Activated CD4-positive, alpha-beta T cell treated with anti-CD3 and anti-CD28 coated beads, Interleukin-2, amount 10 ng/mL, durations not matched to agents 7 days and 5 days (primary cell): ENCODE measurements around the gene SIN3A. TPM values are rescaled to one million over a fixed set of nuclear protein-coding genes. Genes with fewer than 3 reads are reported as not detected.
"Not testable (repeated sequence)": the region's sequence is repeated elsewhere in the genome, so short reads cannot be mapped to it uniquely, and the experiment has no call there.

Source experiments
- CTCF ChIA-PET: fragments of 350-600 bp; sonication (Branson Sonifier 250); formaldehyde crosslinking; loops from one replicate; lab custom pipeline; 2021; ENCODE audit warnings: antibody characterized with exemption; lab: Charles Lee
- POLR2A ChIA-PET: fragments of 350-600 bp; sonication (Branson Sonifier 250); formaldehyde crosslinking; loops from one replicate; lab custom pipeline; 2021; ENCODE audit warnings: antibody characterized with exemption; lab: Charles Lee
- DNase-seq: peaks from one replicate; pipeline ENCODE4 v3.0.0-alpha.2; 2020
- H3K27ac Mint-ChIP-seq: one replicate; pipeline ENCODE4 v1.8.0; 2021; ENCODE audit warnings: mild to moderate bottlenecking, moderate library complexity, mixed read lengths
- H3K27me3 Mint-ChIP-seq: one replicate; pipeline ENCODE4 v1.8.0; 2021; ENCODE audit warnings: mixed read lengths
- H3K36me3 Mint-ChIP-seq: one replicate; pipeline ENCODE4 v1.8.0; 2021; ENCODE audit warnings: low read depth, mixed read lengths
- H3K4me1 Mint-ChIP-seq: one replicate; pipeline ENCODE4 v1.8.0; 2021; ENCODE audit warnings: mixed read lengths
- H3K4me3 Mint-ChIP-seq: one replicate; pipeline ENCODE4 v1.8.0; 2021; ENCODE audit warnings: mild to moderate bottlenecking, moderate library complexity, mixed read lengths
- H3K9me3 Mint-ChIP-seq: one replicate; pipeline ENCODE4 v1.8.0; 2021; ENCODE audit warnings: mixed read lengths
- total RNA-seq, 2 experiments: library from RNA; stranded (reverse); gene quantifications; one replicate each; pipeline ENCODE4 v1.2.3, GENCODE V29; 2021

SIN3A gene
- total RNA-seq, 2 experiments from 2014 or later: 106 to 115 TPM

GRCh38 chr15:75349351-75349669, 102.2 kb downstream of the SIN3A start:
- Mint-ChIP-seq H3K27ac (peak overlapping the region; percentile 97), H3K27me3 (peaks cover 25% of the 10 kb centered on the region), H3K4me1 (peaks cover 35% of the 10 kb centered on the region), H3K4me3 (peak overlapping the region; percentile 62), H3K36me3 (peaks cover 36% of the 10 kb centered on the region), H3K9me3 (peaks cover 14% of the 10 kb centered on the region)
- DNase-seq, CTCF ChIA-PET: not testable (repeated sequence)
- POLR2A ChIA-PET: interaction anchor here (0.5 kb wide), 1 partner anchor 326 kb away, joined by 3 read pairs; no protein-coding TSS in a partner anchor

- peaks cover 14% of the 10 kb centered on the region for H3K9me3 Mint-ChIP-seq
- peaks cover 35% of the 10 kb centered on the region for H3K4me1 Mint-ChIP-seq
- ChIA-PET CTCF (interaction anchor here (1.0 kb wide), 1 partner anchor 19 kb away, joined by 4 read pairs; no protein-coding TSS in a partner anchor), POLR2A (no interaction called here)
- peaks cover 25% of the 10 kb centered on the region for H3K27me3 Mint-ChIP-seq
- peak overlapping the region; percentile 68 for H3K27ac Mint-ChIP-seq
- peak overlapping the region; percentile 62 for H3K4me3 Mint-ChIP-seq
- no peak for DNase-seq
- H3K36me3 Mint-ChIP-seq: peaks cover 36% of the 10 kb centered on the region
Observed at GRCh38 chr15:75348562-75349350, 102.7 kb downstream of the SIN3A start.

DNA sequence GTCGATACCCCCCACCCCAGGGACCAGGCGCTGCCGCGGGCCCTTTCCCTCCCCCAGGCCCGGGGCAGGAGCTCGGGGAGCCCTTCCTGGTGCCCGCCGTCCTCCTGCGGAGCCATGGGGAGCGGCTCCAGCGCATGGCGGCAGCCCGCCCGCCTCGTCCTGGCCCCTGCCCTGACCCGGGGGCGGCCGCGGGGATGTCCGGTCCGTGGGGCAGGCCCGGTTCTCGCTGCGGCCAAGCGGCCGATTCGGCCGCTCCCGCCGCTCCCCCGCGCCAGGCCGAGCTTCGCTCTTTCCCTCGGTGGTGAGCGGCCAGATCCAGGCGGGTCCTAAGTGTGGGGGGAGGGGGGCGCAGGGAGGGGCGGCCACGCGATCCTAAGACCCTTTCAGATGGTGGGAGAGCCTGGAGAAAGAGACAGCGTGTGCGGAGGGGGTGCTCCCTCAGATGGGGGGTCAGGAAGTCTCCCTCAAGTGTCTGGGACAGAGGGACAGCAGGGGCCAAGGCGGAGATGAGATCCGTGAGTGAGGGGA, 103.4 kb downstream of the SIN3A start:
- ChIA-PET CTCF (interaction anchor here (1.0 to 1.4 kb wide), 3 partner anchors 8 to 20 kb away, joined by 3 to 4 read pairs (median 3); no protein-coding TSS in a partner anchor), POLR2A (interaction anchor here (0.6 kb wide), 1 partner anchor 957 kb away, joined by 12 read pairs; no protein-coding TSS in a partner anchor)
- Mint-ChIP-seq H3K4me3 (no peak overlapping the region), H3K27me3 (peaks cover 25% of the 10 kb centered on the region), H3K36me3 (peaks cover 34% of the 10 kb centered on the region), H3K27ac (peak overlapping the region; percentile 68), H3K4me1 (peaks cover 35% of the 10 kb centered on the region), H3K9me3 (peaks cover 14% of the 10 kb centered on the region)
- no peak for DNase-seq

DNA sequence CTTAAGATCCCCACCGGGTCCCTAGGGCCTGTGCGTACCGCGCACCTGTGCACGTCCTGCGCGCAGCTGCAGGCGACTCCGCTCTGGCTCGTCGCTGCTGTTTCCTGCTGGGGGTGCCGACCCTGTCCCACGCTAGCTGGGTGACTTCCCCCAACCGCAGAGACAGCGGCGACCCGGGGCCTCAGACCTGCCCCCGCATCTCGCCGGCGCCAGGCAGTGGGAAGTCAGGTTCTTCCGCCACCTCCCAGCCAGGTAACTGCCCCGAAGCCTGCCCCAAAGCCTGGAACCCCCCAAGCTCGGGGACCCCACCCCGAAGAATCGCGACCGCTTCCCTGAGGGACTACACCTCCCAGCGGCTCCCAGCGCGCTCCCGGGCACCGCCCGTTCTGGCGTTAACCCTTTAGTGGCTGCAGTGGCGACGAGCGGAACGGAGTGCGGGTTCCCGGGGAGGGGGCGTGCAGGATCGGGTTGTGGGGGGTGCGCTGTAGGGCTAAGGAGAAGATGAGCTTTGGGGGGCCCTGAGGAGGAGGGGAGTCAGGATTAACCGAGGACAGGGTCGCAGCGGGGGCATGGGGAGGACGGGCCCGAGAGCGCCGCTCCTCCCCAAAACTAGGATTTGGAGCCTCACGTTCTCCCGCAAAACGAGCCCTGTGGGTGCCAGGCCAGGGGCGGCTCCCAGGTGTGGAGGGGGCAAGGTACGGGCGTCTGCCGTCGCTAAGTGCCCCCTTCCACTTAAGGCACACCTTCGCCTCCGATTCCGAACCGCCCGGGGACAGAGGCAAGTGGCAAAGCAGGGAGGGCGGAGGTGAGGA, 104.1 kb downstream of the SIN3A start:
- CTCF ChIA-PET: interaction anchor here (1.0 to 1.4 kb wide), 3 partner anchors 9 to 20 kb away, joined by 3 to 4 read pairs (median 3); no protein-coding TSS in a partner anchor

DNA sequence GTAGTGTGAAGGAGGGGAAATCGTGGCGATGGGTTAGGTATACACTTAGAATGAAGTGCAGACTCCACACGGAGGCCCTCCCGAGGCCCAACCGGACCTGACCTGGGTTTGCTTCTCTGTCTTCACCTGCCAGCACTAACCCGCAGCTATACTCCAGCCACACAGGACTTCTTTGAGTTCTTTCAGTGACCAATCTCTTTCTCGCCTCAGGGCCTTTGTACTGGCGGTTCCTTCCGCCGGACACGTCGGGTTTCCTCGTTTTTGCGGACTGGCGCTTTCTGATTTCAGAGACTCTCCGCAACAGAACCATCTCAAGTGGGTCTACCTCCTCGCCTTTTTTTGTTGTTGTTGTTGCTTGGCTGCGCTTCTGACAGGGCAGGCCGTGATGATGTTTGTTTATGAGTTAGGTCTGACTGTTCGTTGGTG, 104.7 kb downstream of the SIN3A start, which contains the start of gene NEIL1:
Gene NEIL1, plus strand, starts transcription at position 244 of the 426 bp plus-strand sequence. CDS start 1,867 bp downstream, outside the sequence.
- H3K36me3 Mint-ChIP-seq: peaks cover 33% of the 10 kb centered on the region
- peak within 1 kb of the TSS; percentile 54 for H3K27ac Mint-ChIP-seq
- H3K4me1 Mint-ChIP-seq: peaks cover 35% of the 10 kb centered on the region
- peaks cover 14% of the 10 kb centered on the region for H3K9me3 Mint-ChIP-seq
- CTCF ChIA-PET: interaction anchor here (1.1 to 1.4 kb wide), 2 partner anchors 9 to 10 kb away, joined by 3 read pairs; no protein-coding TSS in a partner anchor
- POLR2A ChIA-PET: no interaction called here
- H3K4me3 Mint-ChIP-seq: peak within 1 kb of the TSS; percentile 61
- DNase-seq: no peak
- peaks cover 25% of the 10 kb centered on the region for H3K27me3 Mint-ChIP-seq

More for the DNA sequence above, 104.1 kb downstream of the SIN3A start:
- peaks cover 34% of the 10 kb centered on the region for H3K36me3 Mint-ChIP-seq
- peak overlapping the region; percentile 61 for H3K4me3 Mint-ChIP-seq
- peak overlapping the region; percentile 54 for H3K27ac Mint-ChIP-seq
- peaks cover 14% of the 10 kb centered on the region for H3K9me3 Mint-ChIP-seq
- peaks cover 25% of the 10 kb centered on the region for H3K27me3 Mint-ChIP-seq
- POLR2A ChIA-PET: interaction anchor here (0.6 kb wide), 1 partner anchor 958 kb away, joined by 12 read pairs; no protein-coding TSS in a partner anchor
- peaks cover 35% of the 10 kb centered on the region for H3K4me1 Mint-ChIP-seq
- peak; percentile 28 for DNase-seq

DNA sequence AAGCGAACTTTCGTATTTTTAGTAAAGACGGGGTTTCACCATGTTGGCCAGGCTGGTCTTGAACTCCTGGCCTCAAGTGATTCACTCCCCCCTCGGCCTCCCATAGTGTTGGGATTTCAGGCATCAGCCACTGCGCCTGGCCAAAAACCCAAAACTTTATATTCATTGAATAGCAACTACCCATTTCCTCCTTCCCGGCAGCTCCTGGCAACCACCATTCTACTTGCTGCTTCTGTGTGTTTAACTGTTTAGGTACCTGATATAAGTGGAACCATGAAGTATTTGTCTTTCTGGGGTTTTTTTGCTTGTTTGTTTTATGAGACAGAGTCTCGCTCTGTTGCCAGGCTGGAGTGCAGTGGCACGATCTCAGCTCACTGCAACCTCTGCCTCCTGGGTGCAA, 107.5 kb downstream of the SIN3A start:
- H3K9me3 Mint-ChIP-seq, H3K27ac Mint-ChIP-seq, DNase-seq, H3K4me3 Mint-ChIP-seq, POLR2A ChIA-PET: not testable (repeated sequence)
- Mint-ChIP-seq H3K4me1 (peaks cover 12% of the 10 kb centered on the region), H3K36me3 (peaks cover 15% of the 10 kb centered on the region), H3K27me3 (peaks cover 22% of the 10 kb centered on the region)
- CTCF ChIA-PET: interaction anchor here (1.5 to 2.2 kb wide), 2 partner anchors 9 to 24 kb away, joined by 4 to 6 read pairs; partner anchors contain the start of gene MAN2C1

GRCh38 chr15:75342221-75342620, 109.3 kb downstream of the SIN3A start:
- peaks cover 11% of the 10 kb centered on the region for H3K4me1 Mint-ChIP-seq
- peaks cover 14% of the 10 kb centered on the region for H3K27me3 Mint-ChIP-seq
- ChIA-PET CTCF (interaction anchor here (0.8 kb wide), 1 partner anchor 338 kb away, joined by 3 read pairs; no protein-coding TSS in a partner anchor), POLR2A (no interaction called here)
- H3K4me3 Mint-ChIP-seq: no peak overlapping the region
- H3K27ac Mint-ChIP-seq: no peak overlapping the region
- DNase-seq: no peak
- peaks cover 12% of the 10 kb centered on the region for H3K36me3 Mint-ChIP-seq
- peaks cover 2% of the 10 kb centered on the region for H3K9me3 Mint-ChIP-seq

DNA sequence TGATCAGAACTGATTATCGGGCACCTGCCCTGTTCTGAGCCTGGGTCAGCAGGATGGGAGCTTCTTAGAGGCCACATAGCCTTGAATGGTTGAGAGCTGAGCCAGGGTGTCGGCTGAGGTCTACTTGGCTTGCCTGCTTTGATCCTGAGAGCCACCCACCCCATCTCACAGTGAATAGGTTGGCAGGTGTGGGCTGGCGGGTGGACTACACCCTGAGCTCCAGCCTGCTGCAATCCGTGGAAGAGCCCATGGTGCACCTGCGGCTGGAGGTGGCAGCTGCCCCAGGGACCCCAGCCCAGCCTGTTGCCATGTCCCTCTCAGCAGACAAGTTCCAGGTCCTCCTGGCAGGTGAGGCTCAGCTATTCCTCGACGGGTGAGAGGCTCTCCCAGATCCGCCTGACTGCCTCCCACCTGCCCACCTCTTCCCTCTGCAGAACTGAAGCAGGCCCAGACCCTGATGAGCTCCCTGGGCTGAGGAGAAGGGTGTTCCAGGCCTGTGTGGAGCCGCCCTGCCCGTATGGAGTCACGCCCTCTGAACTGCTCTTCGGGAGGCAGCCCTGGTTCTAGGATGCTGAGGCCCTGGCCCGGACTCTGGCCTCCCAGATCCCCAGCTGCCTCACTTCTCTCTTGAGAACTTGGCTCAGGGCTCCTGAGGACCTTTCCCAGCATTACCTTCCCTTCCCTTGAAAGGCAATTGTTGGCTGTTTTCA, 111.8 kb downstream of the SIN3A start:
- no peaks in the 10 kb centered on the region for H3K27me3 Mint-ChIP-seq
- H3K4me3 Mint-ChIP-seq: no peak overlapping the region
- DNase-seq: no peak
- H3K4me1 Mint-ChIP-seq: peaks cover 20% of the 10 kb centered on the region
- POLR2A ChIA-PET: no interaction called here
- H3K27ac Mint-ChIP-seq: no peak overlapping the region
- no peaks in the 10 kb centered on the region for H3K9me3 Mint-ChIP-seq
- CTCF ChIA-PET: interaction anchor here (0.6 kb wide), 1 partner anchor 340 kb away, joined by 6 read pairs; no protein-coding TSS in a partner anchor
- H3K36me3 Mint-ChIP-seq: peaks cover 6% of the 10 kb centered on the region

DNA sequence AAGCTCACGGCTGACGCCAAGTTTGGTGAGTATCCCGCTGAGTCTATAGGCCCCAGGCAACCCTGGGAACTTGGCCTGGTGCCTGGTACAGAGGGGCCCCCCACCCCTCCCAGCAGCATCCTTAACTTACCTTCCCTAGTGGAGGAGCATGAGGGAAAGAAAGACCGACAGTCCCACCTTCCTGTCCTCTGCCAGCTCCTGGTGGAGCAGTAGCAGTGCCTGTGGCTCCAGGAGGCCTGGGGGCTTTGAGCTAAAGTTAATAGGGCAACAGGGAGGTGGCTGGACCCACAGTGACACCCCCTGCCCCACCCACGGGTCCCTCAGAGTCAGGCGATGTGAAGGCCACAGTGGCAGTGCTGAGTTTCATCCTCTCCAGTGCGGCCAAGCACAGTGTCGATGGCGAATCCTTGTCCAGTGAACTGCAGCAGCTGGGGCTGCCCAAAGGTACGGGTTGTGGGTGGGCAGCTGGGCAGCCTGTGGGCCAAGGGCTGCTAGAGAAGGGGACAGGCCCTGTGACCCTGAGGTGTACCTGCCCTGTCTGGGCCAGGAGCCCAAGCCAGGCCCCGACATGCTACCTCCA, 112.7 kb downstream of the SIN3A start:
- H3K4me3 Mint-ChIP-seq: no peak overlapping the region
- H3K27ac Mint-ChIP-seq: no peak overlapping the region
- H3K36me3 Mint-ChIP-seq: peaks cover 6% of the 10 kb centered on the region
- ChIA-PET CTCF (no interaction called here), POLR2A (no interaction called here)
- H3K27me3 Mint-ChIP-seq: no peaks in the 10 kb centered on the region
- no peaks in the 10 kb centered on the region for H3K9me3 Mint-ChIP-seq
- no peak for DNase-seq
- peaks cover 20% of the 10 kb centered on the region for H3K4me1 Mint-ChIP-seq

GRCh38 chr15:75335705-75336355, 115.7 kb downstream of the SIN3A start, which contains the start of gene COMMD4:
Gene COMMD4 (plus strand): TSS chr15:75336063. CDS start chr15:75336090, 27 bp downstream.
- Mint-ChIP-seq H3K4me3 (peak within 1 kb of the TSS; percentile 93), H3K36me3 (peaks cover 6% of the 10 kb centered on the region), H3K27me3 (peaks cover 2% of the 10 kb centered on the region), H3K4me1 (peaks cover 20% of the 10 kb centered on the region), H3K9me3 (no peaks in the 10 kb centered on the region), H3K27ac (peak within 1 kb of the TSS; percentile 98)
- DNase-seq: peak; percentile 90
- CTCF ChIA-PET: interaction anchor here (1.5 kb wide), 2 partner anchors 12 to 32 kb away, joined by 3 to 7 read pairs; no protein-coding TSS in a partner anchor
- POLR2A ChIA-PET: no interaction called here

DNA sequence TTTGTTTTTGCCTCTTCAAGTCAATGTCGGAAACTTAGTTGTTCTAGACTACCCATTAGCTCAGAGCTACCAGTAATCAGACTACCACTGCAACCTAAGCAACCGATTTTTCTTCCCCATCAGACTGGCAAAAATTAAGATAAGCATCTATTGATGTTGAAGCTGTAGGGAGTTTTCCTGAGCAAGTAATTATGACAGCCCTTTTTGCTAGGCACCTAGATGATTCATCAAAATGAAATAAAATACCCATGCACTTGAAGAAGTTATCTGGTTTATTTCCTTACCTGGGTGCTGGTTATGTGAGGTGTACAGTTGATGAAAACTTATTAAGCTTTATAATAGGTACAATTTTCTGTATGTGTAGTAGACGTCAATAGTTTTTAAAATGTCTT, 116.2 kb downstream of the SIN3A start:
- ChIA-PET CTCF (interaction anchor here (1.2 to 1.5 kb wide), 2 partner anchors 32 to 274 kb away, joined by 4 to 7 read pairs; no protein-coding TSS in a partner anchor), POLR2A (interaction anchor here (0.6 kb wide), 1 partner anchor 14 kb away, joined by 4 read pairs; no protein-coding TSS in a partner anchor)
- Mint-ChIP-seq H3K4me3 (peak overlapping the region; percentile 93), H3K36me3 (peaks cover 5% of the 10 kb centered on the region), H3K27me3 (peaks cover 2% of the 10 kb centered on the region), H3K27ac (peak overlapping the region; percentile 98), H3K4me1 (peaks cover 20% of the 10 kb centered on the region), H3K9me3 (no peaks in the 10 kb centered on the region)
- no peak for DNase-seq
